Astrocyte of the hippocampus (primary cell): ENCODE measurements around the gene FOXF2.

ENCODE experiments used
- DNase-seq: peaks from one replicate; pipeline ENCODE4 v3.0.0; 2011; ENCODE audit warnings: low read depth, low spot score

The FOXF2 gene

GRCh38 chr6:1390946-1391799 lies 1.8 kb downstream of the FOXF2 start:
- DNase-seq = peak; percentile 42

GRCh38 chr6:1391800-1392309 lies 2.5 kb downstream of the FOXF2 start:
- no peak for DNase-seq

- peak; percentile 20 for DNase-seq
These were observed 3.7 kb downstream of the FOXF2 start for GRCh38 chr6:1392813-1393640.

GRCh38 chr6:1393641-1394283 lies 4.4 kb downstream of the FOXF2 start:
- peak; percentile 12 for DNase-seq

- DNase-seq = peak; percentile 3
These were observed 5.4 kb downstream of the FOXF2 start for GRCh38 chr6:1394514-1395463.

- no peak for DNase-seq
These were observed 6.1 kb downstream of the FOXF2 start for GRCh38 chr6:1395506-1395905.

GRCh38 chr6:1395941-1396908 lies 6.8 kb downstream of the FOXF2 start:
- no peak for DNase-seq

- DNase-seq = peak; percentile 84
These were observed 7.8 kb downstream of the FOXF2 start for GRCh38 chr6:1396952-1397868.

- no peak for DNase-seq
These were observed 9.9 kb downstream of the FOXF2 start for GRCh38 chr6:1399085-1399780.

- no peak for DNase-seq
These were observed 10.9 kb downstream of the FOXF2 start for GRCh38 chr6:1400126-1400850.

- DNase-seq = no peak
These were observed 13.0 kb downstream of the FOXF2 start for GRCh38 chr6:1402369-1402768.

- DNase-seq = no peak
These were observed 13.5 kb downstream of the FOXF2 start for GRCh38 chr6:1402868-1403267.

- no peak for DNase-seq
These were observed 14.7 kb downstream of the FOXF2 start for GRCh38 chr6:1403851-1404712.

- DNase-seq = no peak
These were observed 15.3 kb downstream of the FOXF2 start for GRCh38 chr6:1404713-1405098.

GRCh38 chr6:1405221-1405620 lies 15.8 kb downstream of the FOXF2 start:
- no peak for DNase-seq

GRCh38 chr6:1406306-1407072 lies 17.1 kb downstream of the FOXF2 start:
- DNase-seq = peak; percentile 60
